Activated CD4-positive, CD25-positive, alpha-beta regulatory T cell treated with anti-CD3 and anti-CD28 coated beads, Interleukin-2, amount 50 U/mL, for 24 hours (primary cell): Measurements from ENCODE around the gene RRAS.

ENCODE experiments used
- ATAC-seq, 2 donors: fragments of 150-1000 bp; cut with Tn5 transposase; one replicate each; pipeline ENCODE4 v1.10.0; 2021; ENCODE audit warnings: mild to moderate bottlenecking in 1 of 2, moderate library complexity in 1 of 2

RRAS gene

GRCh38 chr19:49640113-49640898 lies at the start of gene RRAS:
RRAS (minus strand) TSS chr19:49640143; CDS start chr19:49640098, 45 bp downstream.
- peak; percentile 68 to 69 for ATAC-seq

DNA sequence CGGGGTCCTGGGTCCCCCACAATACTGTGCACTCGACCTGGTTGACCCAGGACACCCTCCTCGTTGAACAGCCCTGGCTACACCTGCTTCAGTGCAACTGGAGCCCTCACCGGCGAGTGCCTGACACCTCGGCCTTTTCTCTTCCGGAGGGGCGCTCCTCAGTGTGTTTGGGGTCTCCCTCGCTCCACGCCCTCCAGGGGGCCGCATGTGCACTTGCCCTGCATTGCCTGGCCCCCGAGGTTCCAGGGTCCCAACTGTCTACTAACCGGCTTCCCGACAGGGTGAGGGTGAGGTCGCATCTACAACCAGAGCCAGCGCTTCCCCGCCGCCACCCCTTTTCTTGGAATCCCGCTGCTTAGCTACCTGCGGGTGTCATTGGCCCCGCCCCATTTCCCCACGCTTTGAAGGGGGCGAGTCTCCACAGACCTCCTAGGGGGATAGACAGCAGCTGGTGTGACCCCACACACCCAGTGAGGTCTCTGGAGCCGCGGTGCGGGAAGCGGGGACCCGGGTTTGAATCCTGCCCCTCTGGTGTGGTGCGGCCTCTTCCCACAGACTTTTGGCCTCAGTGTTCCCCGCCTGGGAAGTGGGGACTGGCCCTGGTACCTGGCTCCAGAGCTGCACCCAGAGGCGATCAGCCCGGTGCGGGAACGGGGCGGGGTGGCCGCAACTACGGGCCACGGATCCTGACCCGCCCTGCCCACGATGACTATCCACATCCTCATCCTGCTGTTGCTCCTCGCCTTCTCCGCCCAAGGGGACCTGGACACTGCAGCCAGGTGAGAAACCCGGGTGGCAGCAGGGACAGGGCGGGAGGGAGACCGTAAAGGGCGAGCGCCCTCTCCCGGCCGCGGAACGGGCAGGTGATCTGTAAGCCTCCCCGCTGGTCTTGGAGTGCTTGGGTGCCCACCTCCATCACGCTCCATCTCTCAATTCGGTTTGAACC lies 49.5 kb upstream of the RRAS start, which contains the start of gene ADM5:
TSS of gene ADM5 (plus strand) at position 462 of the 946 bp plus-strand sequence. CDS start at position 706, 244 bp downstream.
- peak; percentile 21 to 27 for ATAC-seq

DNA sequence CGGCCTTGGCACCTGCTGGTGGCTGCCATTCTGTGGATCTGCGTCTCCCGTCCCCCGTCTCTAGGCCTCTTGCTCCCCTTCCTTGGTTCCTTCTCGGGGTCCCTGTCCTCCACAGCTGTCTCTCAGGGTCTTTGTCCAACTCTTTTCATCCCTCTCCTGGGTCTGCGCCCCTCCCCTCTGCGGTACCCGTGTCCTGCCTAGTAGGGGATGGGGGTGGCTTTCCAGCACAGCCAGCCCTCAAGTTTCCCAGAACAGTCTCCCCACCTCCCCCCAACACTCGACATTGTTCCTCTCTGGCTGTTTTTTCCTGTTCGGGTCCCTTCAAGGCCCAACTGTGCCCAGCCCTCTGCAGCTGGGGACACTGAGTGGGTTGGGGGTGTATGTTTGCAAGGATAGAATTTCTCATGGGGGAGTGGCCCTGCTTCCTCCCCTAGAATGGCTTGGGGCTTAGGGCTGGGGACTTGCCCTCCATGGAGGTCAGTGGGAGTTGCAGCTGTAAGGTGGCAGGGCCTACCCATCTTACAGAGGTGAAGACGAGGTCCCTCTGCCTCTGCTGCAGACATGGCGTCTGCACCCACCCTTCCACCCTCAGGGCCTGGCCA lies 48.7 kb upstream of the RRAS start:
- ATAC-seq: no peak

- ATAC-seq: no peak
These were observed 47.8 kb upstream of the RRAS start for GRCh38 chr19:49687566-49688316.

DNA sequence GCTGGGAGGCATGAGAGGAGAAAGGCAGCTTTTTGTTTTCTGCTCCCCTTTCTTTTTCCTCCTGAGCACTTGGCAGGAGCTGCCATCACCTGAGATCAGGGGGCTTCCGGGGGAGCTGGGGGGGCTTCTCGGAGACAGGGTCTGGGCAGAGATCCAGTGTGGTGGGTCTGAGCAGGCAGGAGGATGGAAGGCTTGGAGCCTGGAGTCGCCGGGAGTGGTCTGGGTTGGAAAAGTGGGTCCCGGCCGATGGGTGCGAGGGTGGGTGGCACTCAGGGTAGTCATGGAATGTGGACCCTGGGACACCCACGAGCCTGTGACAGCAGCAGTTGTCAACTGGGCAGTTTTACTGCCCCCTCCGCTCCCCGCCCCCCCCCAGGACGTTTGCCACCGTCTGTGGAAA lies 47.2 kb upstream of the RRAS start:
- no peak for ATAC-seq

- no peak for ATAC-seq
These were observed 46.7 kb upstream of the RRAS start for GRCh38 chr19:49686503-49687088.

- no peak for ATAC-seq
These were observed 45.9 kb upstream of the RRAS start for GRCh38 chr19:49685845-49686332.

DNA sequence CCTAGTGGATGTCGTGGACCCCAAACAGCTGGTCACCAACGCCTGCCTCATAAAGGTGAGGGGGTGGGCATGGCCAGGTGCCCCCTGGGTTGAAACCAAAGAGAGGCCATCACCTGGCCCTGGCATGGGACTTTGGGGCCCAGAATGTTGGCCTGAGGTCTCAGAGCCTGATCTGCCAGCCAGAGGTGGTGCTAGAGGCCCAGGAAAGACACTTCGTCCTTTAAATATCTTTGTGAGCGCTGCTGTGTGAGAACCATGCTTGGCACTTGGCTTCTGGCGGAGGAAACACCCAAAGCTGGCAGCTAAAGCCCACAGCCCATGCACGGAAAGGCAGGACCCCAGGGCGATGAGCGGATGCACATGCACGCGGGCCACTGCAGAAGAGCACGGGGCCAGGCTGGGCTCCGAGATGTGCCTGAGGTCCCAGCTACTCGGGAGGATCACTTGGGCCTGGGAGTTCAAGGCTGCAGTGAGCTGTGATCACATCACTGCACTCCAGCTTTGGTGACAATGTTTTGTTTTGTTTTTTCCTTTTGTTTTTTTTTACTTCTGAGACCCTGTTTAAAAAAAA lies 45.1 kb upstream of the RRAS start:
- ATAC-seq: no peak

GRCh38 chr19:49684251-49684982 lies 44.5 kb upstream of the RRAS start:
- no peak for ATAC-seq

DNA sequence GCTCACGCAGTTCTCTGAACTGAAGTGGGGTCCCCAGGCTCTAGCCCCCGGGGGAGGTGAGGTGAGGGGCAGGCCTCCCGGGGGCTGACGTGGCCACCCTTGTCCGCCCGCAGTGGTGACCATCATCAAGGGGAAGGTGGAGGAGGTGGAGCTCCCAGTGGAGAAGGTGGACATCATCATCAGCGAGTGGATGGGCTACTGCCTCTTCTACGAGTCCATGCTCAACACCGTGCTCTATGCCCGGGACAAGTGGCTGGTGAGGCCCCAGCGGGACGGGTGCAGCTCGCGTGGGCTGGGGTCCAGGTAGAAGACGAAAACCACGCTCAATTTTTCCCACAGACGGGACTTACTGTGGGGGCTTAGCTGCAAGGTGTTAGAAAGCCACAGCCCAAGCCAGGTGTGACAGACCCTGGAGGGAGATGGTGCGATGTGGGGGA lies 43.9 kb upstream of the RRAS start:
- ATAC-seq: no peak

DNA sequence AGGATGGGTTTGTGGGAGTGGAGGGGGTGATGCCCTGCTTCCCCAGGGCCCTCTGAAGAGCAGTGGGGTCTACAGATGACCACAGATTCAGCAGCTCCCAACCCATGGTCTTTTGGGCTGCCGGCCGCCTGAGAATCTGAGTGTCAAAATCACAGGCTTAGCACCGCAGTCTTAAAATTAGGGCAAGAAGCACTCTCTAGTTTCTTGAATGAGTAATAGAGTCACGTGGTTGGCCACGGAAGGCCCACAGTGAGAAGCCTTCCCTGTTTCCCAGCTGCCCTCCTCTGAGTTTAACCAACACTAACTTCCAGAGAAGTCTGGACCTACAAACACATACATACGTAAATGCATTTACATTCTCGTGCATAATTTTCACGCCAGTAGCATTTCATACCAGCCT lies 42.3 kb upstream of the RRAS start:
- no peak for ATAC-seq

DNA sequence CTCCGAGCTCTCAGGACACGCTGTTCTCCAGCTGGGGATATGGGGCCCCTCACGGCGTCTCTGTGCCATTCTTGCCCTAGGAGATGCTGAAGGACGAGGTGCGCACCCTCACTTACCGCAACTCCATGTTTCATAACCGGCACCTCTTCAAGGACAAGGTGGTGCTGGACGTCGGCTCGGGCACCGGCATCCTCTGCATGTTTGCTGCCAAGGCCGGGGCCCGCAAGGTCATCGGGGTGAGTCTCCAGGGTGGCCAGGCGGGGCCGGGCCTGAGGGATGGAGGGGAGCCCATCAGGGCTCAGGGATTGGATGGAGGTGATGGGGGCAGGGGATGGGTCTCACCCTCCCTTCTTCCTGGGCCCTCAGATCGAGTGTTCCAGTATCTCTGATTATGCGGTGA lies 41.9 kb upstream of the RRAS start:
- no peak for ATAC-seq

DNA sequence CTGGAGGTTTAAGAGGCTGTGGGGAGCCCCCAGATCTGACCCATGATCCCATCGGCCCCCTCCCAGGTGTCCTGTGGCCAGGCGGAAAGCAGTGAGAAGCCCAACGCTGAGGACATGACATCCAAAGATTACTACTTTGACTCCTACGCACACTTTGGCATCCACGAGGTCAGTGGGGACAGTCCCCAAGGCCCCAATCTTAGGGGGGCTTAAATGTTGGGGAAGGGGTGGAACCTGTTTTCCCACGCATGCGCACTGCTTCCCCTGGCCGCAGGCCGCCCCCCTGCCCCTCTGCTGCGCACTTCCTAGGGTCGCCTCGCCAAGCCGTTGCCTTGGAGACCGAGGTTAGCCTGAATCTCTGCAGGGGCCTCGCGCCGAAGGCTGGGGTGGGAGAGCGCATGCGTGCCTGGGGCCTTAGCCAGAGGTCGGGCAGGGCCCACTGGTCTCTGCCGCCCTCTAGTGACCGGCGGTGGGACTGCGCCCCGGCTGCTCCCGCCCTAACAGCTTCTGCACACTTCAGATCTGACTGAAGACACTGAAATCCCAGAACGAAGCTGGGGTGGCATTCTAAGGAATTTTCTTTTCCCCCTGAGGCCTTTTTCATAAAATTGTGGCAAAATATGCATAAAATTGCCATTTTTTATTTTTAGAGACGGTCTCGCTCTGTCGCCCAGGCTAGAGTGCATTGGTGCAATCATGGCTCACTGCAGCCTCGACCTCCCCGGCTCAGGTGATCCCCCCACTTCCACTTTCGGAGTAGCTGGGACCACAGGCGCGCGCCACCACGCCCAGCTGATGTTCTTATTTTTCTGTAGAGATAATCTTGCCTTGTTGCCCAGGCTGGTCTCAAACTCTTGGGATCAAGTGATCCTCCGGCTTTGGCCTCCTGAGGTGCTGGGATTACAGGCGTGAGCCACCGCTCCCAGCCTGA lies 40.7 kb upstream of the RRAS start:
- ATAC-seq: peak; percentile 3 to 5

DNA sequence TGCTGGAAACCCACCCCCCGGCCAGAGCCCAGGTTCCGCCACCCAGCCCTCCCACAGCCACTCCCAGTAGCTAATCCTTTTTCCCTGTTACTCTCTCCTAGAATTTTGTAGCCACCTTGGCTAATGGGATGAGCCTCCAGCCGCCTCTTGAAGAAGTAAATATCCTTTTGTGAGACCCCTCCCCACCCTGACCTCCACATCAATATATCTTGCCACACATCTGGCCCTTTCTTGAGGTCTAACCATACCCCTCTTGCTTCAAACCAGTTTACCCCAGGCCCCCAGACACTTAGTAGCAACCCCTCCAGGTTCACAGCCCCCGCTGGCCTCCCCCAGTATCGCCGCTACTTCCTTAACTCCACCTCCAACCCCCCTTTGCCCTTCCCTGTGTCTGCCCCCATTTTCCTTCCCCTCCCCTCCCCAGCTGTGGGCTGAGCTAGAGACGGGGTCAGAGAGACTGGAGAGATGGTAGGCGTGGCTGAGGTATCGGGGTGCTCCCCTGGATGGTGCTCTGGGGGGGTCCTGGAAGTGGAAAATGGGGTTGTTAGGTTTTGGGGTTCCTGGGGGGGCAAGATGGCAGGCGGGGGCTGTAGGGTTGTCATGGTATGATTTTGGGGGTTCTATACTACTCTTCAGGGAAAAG lies 39.9 kb upstream of the RRAS start:
- ATAC-seq: no peak

DNA sequence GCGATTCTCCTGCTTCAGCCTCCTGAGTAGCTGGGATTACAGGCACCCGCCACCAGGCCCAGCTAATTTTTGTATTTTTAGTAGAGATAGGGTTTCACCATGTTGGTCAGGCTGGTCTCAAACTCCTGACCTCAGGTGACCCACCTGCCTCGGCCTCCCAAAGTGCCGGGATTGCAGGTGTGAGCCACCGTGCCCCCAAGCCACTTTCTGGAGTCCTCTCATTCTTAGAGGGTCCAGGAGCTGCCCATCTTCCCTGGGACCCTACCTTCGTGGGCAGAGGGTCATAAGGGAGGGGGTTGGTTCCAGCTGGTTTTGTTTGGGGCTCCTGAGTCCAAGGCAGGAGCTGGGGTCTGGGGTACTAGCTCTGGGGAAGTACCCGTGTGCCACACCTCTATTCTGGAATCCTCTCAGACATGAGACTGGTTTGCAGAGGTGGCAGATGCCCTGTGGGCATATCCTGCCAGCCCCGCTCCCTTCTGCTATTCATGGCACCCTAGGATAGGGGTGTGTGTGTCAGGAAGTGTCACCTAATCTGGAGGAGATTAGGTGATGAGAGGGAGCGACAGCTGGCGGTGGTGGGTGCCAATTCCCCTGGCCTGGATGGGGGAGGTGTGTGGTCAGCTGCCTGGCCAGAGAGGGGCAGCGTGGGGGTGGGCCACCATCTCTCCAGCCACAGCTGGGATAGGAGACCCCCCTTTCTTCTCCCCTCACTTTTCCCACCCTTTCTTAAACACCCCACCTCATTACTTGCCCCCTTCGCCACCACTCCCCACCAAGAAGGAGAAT lies 39.2 kb upstream of the RRAS start:
- no peak for ATAC-seq

DNA sequence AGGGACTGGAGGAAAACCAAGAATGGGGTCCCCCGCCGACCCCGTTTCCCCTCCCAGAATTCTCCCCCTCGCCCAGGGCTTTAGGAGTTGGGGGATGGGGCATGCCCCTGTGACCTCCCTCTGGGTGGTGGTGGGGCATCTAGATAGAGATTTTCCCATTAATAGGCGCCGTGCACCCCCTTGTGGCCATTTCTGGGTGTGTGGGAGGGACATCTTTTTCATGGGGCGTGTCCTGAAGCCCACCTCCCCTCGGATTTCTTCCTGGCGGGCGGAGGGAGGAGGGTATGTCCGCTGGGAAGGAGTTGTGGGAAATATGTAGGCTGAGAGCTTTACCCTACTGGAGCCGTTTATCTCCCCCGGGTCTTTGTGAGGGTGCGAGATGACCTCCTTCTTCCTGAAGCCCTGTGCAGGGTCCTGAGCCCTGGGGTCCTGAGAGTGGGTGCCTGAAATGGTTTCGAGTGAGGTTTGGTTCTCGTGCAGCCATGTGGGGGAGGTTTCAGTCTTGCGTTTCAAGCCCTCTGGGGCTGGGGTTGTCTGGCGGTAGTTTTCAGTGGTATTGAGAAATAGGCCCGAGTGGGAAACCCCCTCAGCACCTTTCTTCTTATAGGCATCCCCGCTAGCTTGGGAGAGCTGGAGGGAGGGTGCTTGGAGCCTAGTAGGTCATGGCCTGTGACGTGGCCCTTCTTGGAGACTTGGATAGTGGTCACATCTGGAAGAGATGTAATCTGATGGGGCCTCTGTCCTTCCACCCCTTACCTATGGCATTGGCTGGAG lies 38.1 kb upstream of the RRAS start:
- peak; percentile 15 to 27 for ATAC-seq

DNA sequence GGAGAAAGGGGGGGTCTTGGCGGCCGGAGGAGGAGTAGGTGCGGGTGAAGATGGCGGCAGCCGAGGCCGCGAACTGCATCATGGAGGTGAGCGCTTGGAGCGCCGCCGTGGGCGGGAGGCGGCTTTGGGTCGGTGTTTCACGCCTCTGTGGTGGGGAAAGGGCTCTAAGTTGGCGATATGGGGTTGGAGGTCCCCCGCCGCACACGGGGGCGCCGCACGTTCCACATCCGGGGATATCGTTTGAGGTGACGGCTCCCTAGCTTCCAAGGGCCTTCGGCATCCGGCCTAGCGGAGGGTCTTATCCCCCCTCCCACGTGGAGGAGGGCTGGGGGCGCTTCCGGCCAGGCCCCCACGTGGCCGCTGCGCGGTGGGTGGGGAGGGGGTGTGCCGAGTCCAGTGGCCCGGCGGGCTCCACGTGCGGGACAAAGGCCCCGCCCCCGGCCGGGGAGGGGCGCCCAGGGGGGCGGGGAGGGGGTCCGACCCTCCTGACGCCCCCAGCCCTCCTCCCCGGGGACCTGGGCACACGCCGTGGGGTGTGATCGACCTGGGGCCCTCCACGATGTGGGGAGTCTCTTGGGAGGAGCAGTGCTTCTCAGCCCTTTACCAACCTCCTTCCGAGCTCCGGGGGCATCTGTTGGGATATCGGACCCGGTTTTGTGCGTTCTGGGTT lies 37.4 kb upstream of the RRAS start, which contains the start of gene PRMT1:
TSS of gene PRMT1 (plus strand) at position 41 of the 670 bp plus-strand sequence. CDS start at position 51, 10 bp downstream.
- ATAC-seq: peak in 1 of 2 donors; percentile 2
